Stomach (tissue), 9 donors: Measurements from ENCODE around the gene ACOXL. TPM values are rescaled to one million over a fixed set of nuclear protein-coding genes. Genes with fewer than 3 reads are reported as not detected.

ENCODE experiments used
- DNase-seq, 2 donors: peaks; one replicate each; pipeline versions ENCODE4 v3.0.0 to v3.0.0-alpha.2; 2013 to 2019
- H3K27ac ChIP-seq, 5 donors: fragments of 200-600 bp in 4 of 5; sonication (generic) in 4 of 5; one replicate each; pipeline ENCODE4 v1.5.1; 2013 to 2019; ENCODE audit warnings: mild to moderate bottlenecking in 1 of 5, moderate library complexity in 1 of 5
- H3K27me3 ChIP-seq, 3 donors: fragments of 200-600 bp; sonication (generic); one replicate each; pipeline ENCODE4 v1.5.1; 2017 to 2019; ENCODE audit warnings: mixed run types in 1 of 3
- H3K36me3 ChIP-seq, 4 donors: fragments of 200-600 bp; sonication (generic); 1 replicate in 3 of 4; 2 replicates in 1 of 4; pipeline ENCODE4 v1.5.1; 2016 to 2019
- H3K4me1 ChIP-seq, 4 donors: fragments of 200-600 bp; sonication (generic); one replicate each; pipeline ENCODE4 v1.5.1; 2016 to 2019
- H3K4me3 ChIP-seq, 4 donors: fragments of 200-600 bp; sonication (generic) in 3 of 4; one replicate each; pipeline ENCODE4 v1.5.1; 2016 to 2019; ENCODE audit warnings: mild to moderate bottlenecking in 1 of 4
- H3K9me3 ChIP-seq, 4 donors: fragments of 200-600 bp; sonication (generic); one replicate each; pipeline ENCODE4 v1.5.1; 2016 to 2019
- EP300 ChIP-seq: sonication (generic); formaldehyde crosslinking; IDR thresholded peaks from one replicate; pipeline ENCODE4 v1.6.1; 2017; ENCODE audit warnings: antibody characterized with exemption
- POLR2A ChIP-seq, 4 donors: fragments of 450-650 bp; IDR thresholded peaks; one replicate each; pipeline ENCODE4 v1.6.1; 2016; ENCODE audit warnings: antibody characterized with exemption in 4 of 4, control low read depth in 2 of 4, mild to moderate bottlenecking in 1 of 4, moderate library complexity in 1 of 4
- POLR2AphosphoS5 ChIP-seq, 3 donors: sonication (generic); formaldehyde crosslinking; IDR thresholded peaks; one replicate each; pipeline ENCODE4 v1.6.1; 2016; ENCODE audit warnings: antibody characterized with exemption in 3 of 3
- WGBS, 5 donors: extraction: QIAGEN DNeasy Blood & Tissue Kit in 3 of 5; methylation state at CpG; one replicate each; pipeline versions ENCODE4 v1.1.5 to v1.1.7; 2013 to 2018; 5-methylcytosine and 5-hydroxymethylcytosine counted together
- intact Hi-C: fragments of 100-400 bp; cut with DNase I; formaldehyde crosslinking; loops from one replicate; pipeline ENCODE4 v1.15.1; 2023; ENCODE audit warnings: low total_unique reads
- polyA plus RNA-seq, 3 donors: library from polyadenylated mRNA; stranded (reverse); fragments of 200-250 nt; gene quantifications; one replicate each; pipeline ENCODE4 v1.2.3, GENCODE V29; 2013
- total RNA-seq, 5 donors: library from RNA; depleted of rRNA; stranded (reverse); fragments of >200 nt; gene quantifications; one replicate each; pipeline versions ENCODE4 v1.1.0 to v1.2.3, GENCODE V29; 2014 to 2016
- TF ChIP-seq, protein P1 (sequence below), 7 experiments: fragments of 450-650 bp in 4 of 7; fragments of 200-600 bp in 3 of 7; sonication (generic) in 3 of 7; IDR thresholded peaks; one replicate each; pipeline ENCODE4 v1.5.1; 2016 to 2019; ENCODE audit warnings: antibody characterized with exemption in 7 of 7, control low read depth in 2 of 7, mild to moderate bottlenecking in 1 of 7
- donor health status: healthy with polysubstance abuse.
- donor health status: Bipolar disorder and iron deficiency.
- donor health status: healthy.

Gene ACOXL
- total and polyA plus RNA-seq, 8 donors = 0.10 to 1.3 (median 0.45) TPM; not detected in 3

DNA sequence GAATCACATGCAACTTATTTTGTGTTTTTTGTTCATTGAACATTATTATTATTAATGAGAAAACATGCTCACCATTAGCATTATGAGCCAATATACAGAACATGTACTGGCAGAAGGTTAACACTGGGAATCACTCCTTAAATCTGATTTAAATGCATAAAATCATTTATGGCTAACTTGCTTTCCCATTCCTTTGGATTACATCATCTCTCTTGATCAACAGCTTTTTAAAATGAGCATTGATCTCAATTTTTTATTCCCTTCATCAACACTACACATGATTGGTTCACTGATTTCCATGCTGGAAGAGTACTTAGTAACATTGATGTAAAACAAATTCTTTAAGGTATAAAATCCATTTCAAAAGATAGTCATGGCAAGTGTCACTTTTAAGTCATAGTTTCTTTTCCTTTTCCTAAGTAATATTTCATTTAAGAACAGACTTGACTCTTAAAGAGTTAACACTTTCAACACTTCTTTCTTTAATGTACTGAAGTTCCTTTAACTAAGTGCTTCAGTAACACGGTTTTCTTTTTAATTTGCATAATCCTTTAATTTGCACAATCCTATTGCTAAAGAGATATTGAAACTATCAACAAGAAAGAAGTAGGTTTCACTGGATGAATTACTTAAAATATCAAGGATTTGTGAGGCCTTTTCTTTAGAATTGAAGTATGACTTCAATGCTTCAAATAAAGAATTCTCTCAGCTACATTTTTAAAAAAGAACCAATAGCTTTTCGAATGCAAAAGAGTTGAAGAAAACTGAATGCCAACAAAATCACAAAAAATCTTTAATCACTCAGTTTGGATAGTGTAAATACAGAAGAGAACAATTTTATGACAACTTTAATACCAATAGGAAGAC lies 29.6 kb upstream of the ACOXL start:
- 47 to 54% (median 50%) methylated on average over 2 of the region's 2 CpGs for WGBS, 5 donors

DNA sequence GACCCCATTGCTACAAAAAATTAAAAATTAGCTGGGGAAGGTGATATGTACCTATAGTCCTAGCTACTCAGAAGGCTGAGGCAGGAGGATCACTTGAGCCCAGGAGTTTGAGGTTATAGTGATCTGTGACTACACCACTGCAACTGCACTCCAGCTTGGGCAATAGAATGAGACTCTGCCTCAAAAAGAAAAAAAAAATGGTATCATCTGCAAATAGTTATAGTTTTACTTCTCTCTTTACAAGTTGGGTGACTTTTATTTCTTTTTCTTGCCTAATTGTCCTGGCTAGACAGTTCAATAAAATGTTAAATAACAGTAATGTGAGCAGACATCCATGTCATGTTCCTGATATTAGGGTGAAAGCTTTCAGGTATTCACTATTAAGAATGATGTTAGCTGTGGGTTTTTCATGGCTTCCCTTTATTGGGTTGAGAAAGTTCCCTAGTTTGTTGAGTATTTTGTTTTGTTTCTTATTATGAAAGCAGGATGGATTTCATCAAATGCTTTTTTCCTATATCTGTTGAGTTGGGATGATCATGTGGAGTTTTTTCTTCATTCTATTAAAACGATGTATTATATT lies 24.9 kb upstream of the ACOXL start:
- Histone ChIP-seq H3K9me3 (no peaks in the 10 kb centered on the region), H3K4me3 (no peak overlapping the region), H3K27ac (no peak overlapping the region), H3K4me1 (no peaks in the 10 kb centered on the region), H3K36me3 (no peaks in the 10 kb centered on the region), H3K27me3 (peaks cover 0 to 15% (median 0%) of the 10 kb centered on the region in 3 donors)
- no peak for TF ChIP-seq POLR2A (IDR thresholded peaks at IDR 0.05)
- TF ChIP-seq EP300 = no peak
- TF ChIP-seq, protein P1, sequence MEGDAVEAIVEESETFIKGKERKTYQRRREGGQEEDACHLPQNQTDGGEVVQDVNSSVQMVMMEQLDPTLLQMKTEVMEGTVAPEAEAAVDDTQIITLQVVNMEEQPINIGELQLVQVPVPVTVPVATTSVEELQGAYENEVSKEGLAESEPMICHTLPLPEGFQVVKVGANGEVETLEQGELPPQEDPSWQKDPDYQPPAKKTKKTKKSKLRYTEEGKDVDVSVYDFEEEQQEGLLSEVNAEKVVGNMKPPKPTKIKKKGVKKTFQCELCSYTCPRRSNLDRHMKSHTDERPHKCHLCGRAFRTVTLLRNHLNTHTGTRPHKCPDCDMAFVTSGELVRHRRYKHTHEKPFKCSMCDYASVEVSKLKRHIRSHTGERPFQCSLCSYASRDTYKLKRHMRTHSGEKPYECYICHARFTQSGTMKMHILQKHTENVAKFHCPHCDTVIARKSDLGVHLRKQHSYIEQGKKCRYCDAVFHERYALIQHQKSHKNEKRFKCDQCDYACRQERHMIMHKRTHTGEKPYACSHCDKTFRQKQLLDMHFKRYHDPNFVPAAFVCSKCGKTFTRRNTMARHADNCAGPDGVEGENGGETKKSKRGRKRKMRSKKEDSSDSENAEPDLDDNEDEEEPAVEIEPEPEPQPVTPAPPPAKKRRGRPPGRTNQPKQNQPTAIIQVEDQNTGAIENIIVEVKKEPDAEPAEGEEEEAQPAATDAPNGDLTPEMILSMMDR (IDR thresholded peaks at IDR 0.05) = no peak
- no peak for TF ChIP-seq POLR2AphosphoS5 (IDR thresholded peaks at IDR 0.05)
- no peak for DNase-seq
- intact Hi-C loops = no loop called here
- WGBS, 5 donors = 77 to 85% (median 79%) methylated on average over 1 of the region's 1 CpG

More for the DNA sequence above, 29.6 kb upstream of the ACOXL start:
- intact Hi-C loops = no loop called here
- H3K36me3 ChIP-seq = no peaks in the 10 kb centered on the region
- no peak overlapping the region for H3K4me3 ChIP-seq
- no peak for DNase-seq
- no peaks in the 10 kb centered on the region for H3K27me3 ChIP-seq
- H3K4me1 ChIP-seq = no peaks in the 10 kb centered on the region
- no peak overlapping the region for H3K27ac ChIP-seq
- H3K9me3 ChIP-seq = no peaks in the 10 kb centered on the region
- TF ChIP-seq, protein P1 (IDR thresholded peaks at IDR 0.05) = no peak
- TF ChIP-seq POLR2AphosphoS5 (IDR thresholded peaks at IDR 0.05) = no peak
- TF ChIP-seq POLR2A (IDR thresholded peaks at IDR 0.05) = no peak
- no peak for TF ChIP-seq EP300

DNA sequence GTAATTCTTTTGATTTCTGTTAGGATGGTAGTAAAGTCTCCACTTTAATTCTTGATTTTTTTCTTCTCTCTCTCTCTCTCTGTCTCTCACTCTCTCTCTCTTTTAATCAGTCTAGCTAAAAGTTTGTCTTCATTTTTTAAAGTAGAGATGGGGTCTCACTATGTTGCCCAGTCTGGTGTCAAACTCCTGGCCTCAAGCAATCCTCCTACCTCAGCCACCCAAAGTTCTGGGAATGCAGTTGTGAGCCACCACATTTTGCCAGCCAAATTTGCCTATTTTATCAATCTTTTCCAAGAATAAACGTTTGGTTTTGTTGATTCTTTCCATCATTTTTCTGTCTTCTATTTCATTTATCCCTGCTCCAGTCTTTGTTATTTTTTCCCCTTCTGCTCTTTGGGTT lies 23.9 kb upstream of the ACOXL start:
- H3K36me3 ChIP-seq = no peaks in the 10 kb centered on the region
- no peak for TF ChIP-seq POLR2A (IDR thresholded peaks at IDR 0.05)
- no peak for TF ChIP-seq POLR2AphosphoS5 (IDR thresholded peaks at IDR 0.05)
- no peak for TF ChIP-seq EP300
- TF ChIP-seq, protein P1 (IDR thresholded peaks at IDR 0.05) = no peak
- no peak overlapping the region for H3K27ac ChIP-seq
- H3K27me3 ChIP-seq = peaks cover 0 to 15% (median 0%) of the 10 kb centered on the region in 3 donors
- no peak overlapping the region for H3K4me3 ChIP-seq
- no peak for DNase-seq
- intact Hi-C loops = no loop called here
- 10 to 25% (median 14%) methylated on average over 1 of the region's 1 CpG for WGBS, 5 donors
- H3K4me1 ChIP-seq = no peaks in the 10 kb centered on the region
- H3K9me3 ChIP-seq = no peaks in the 10 kb centered on the region

DNA sequence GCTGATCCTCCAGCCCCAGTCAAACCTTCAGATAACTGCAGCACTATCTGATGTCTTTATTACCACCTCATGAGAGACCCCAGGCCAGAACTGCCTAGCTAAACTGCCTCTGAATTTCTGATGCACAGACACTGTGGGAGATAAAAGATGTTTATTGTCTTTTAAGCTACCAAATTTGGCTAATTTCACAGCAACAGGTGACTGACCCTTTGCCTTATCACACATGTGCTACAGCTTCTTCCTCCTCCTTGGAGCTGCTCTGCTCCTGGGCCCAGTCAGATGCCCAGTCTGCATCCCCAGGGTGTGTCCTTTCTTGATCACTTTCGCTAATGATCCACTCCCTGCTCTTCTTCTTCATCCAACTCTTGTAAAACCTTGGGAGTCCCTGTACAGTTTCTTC lies 19.6 kb upstream of the ACOXL start:
- H3K4me1 ChIP-seq = peaks cover 0 to 8% (median 3%) of the 10 kb centered on the region in 4 donors
- H3K4me3 ChIP-seq = no peak overlapping the region
- no peaks in the 10 kb centered on the region for H3K9me3 ChIP-seq
- H3K27ac ChIP-seq = no peak overlapping the region
- intact Hi-C loops = no loop called here
- H3K27me3 ChIP-seq = peaks cover 0 to 15% (median 0%) of the 10 kb centered on the region in 3 donors
- 91 to 100% (median 93%) methylated on average over 1 of the region's 1 CpG for WGBS, 5 donors
- no peaks in the 10 kb centered on the region for H3K36me3 ChIP-seq
- no peak for DNase-seq
- no peak for TF ChIP-seq POLR2A (IDR thresholded peaks at IDR 0.05)
- no peak for TF ChIP-seq EP300
- TF ChIP-seq, protein P1 (IDR thresholded peaks at IDR 0.05) = no peak
- TF ChIP-seq POLR2AphosphoS5 (IDR thresholded peaks at IDR 0.05) = no peak
